Prostate gland (tissue), 2 donors: Measurements from ENCODE around the gene IFI30.

Experiments
- POLR2AphosphoS5 ChIP-seq: sonication (generic); formaldehyde crosslinking; IDR thresholded peaks from one replicate; pipeline ENCODE4 v1.6.1; 2017; ENCODE audit warnings: antibody characterized with exemption
- TF ChIP-seq, protein P1 (sequence below), 4 experiments: fragments of 200-600 bp in 2 of 4; fragments of 450-650 bp in 2 of 4; sonication (generic) in 2 of 4; IDR thresholded peaks; 1 replicate in 3 of 4; 2 replicates in 1 of 4; pipeline ENCODE4 v1.5.1; 2016 to 2019; ENCODE audit warnings: antibody characterized with exemption in 4 of 4, mild to moderate bottlenecking in 2 of 4, moderate library complexity in 2 of 4

DNA sequence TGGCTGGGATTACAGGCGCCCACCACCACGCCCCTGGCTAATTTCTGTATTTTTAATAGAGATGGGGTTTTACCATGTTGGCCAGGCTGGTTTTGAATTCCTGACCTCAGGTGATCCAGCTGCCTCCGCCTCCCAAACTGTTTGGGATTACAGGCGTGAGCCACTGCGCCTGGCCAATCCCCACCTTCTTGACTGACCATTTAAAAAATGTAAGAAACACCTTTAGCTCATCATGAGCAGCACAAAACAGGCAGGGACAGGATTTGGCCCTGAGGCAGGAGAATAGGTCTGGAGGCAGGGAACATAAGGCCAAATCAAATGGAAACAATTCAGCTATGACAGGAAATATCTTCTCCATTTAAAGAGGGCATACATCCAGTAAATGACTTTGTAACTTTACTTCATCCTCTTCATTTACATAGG lies 18.0 kb downstream of the IFI30 start:
- TF ChIP-seq, protein P1, sequence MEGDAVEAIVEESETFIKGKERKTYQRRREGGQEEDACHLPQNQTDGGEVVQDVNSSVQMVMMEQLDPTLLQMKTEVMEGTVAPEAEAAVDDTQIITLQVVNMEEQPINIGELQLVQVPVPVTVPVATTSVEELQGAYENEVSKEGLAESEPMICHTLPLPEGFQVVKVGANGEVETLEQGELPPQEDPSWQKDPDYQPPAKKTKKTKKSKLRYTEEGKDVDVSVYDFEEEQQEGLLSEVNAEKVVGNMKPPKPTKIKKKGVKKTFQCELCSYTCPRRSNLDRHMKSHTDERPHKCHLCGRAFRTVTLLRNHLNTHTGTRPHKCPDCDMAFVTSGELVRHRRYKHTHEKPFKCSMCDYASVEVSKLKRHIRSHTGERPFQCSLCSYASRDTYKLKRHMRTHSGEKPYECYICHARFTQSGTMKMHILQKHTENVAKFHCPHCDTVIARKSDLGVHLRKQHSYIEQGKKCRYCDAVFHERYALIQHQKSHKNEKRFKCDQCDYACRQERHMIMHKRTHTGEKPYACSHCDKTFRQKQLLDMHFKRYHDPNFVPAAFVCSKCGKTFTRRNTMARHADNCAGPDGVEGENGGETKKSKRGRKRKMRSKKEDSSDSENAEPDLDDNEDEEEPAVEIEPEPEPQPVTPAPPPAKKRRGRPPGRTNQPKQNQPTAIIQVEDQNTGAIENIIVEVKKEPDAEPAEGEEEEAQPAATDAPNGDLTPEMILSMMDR (IDR thresholded peaks at IDR 0.05), result no peak
- peak; percentile 53 for TF ChIP-seq POLR2AphosphoS5
